GM23338 (cell line): ENCODE data around the gene RAPGEF5. TPM values are rescaled to one million over a fixed set of nuclear protein-coding genes. Genes with fewer than 3 reads are reported as not detected.

ENCODE experiments used
- ATAC-seq: fragments of 200-7000 bp; cut with Tn5 transposase; 3 replicates; pipeline ENCODE4 v1.9.1; 2020
- DNase-seq: peaks from one replicate; pipeline ENCODE4 v3.0.0-alpha.2; 2015; ENCODE audit warnings: low spot score
- H2AFZ ChIP-seq: fragments of 200-600 bp; sonication (generic); 2 replicates; pipeline ENCODE4 v1.8.0; 2016; ENCODE audit warnings: antibody characterized with exemption, mild to moderate bottlenecking, moderate library complexity
- H3F3A ChIP-seq: fragments of 200-600 bp; sonication (generic); replicated peaks from 2 replicates; pipeline ENCODE4 v1.8.0; 2017; ENCODE audit warnings: antibody characterized with exemption, mixed run types, low read depth
- H3K27ac ChIP-seq: fragments of 200-600 bp; sonication (generic); 2 replicates; pipeline ENCODE4 v1.6.1; 2016; ENCODE audit warnings: low read depth
- H3K27me3 ChIP-seq: fragments of 200-600 bp; sonication (generic); 2 replicates; pipeline ENCODE4 v1.8.0; 2016; ENCODE audit warnings: mild to moderate bottlenecking, mixed run types, moderate library complexity; ENCODE audit not compliant: insufficient read depth
- H3K36me3 ChIP-seq: fragments of 200-600 bp; sonication (generic); 2 replicates; pipeline ENCODE4 v1.8.0; 2016; ENCODE audit warnings: mild to moderate bottlenecking; ENCODE audit not compliant: insufficient read depth
- H3K4me1 ChIP-seq: fragments of 200-600 bp; sonication (generic); 2 replicates; pipeline ENCODE4 v1.8.0; 2016; ENCODE audit warnings: mild to moderate bottlenecking, moderate library complexity; ENCODE audit not compliant: insufficient read depth
- H3K4me2 ChIP-seq: fragments of 200-600 bp; sonication (generic); 2 replicates; pipeline ENCODE4 v1.7.1; 2017; ENCODE audit warnings: mixed run types
- H3K4me3 ChIP-seq: fragments of 200-600 bp; sonication (generic); 2 replicates; pipeline ENCODE4 v1.6.1; 2016; ENCODE audit warnings: mixed run types
- H3K79me2 ChIP-seq: fragments of 200-600 bp; sonication (generic); replicated peaks from 2 replicates; pipeline ENCODE4 v1.8.0; 2017; ENCODE audit warnings: mild to moderate bottlenecking; ENCODE audit not compliant: insufficient read depth
- H3K9me2 ChIP-seq: fragments of 200-600 bp; sonication (generic); 2 replicates; pipeline ENCODE4 v1.8.0; 2017; ENCODE audit not compliant: insufficient read depth
- H4K20me1 ChIP-seq: fragments of 200-600 bp; sonication (generic); replicated peaks from 2 replicates; pipeline ENCODE4 v1.8.0; 2017; ENCODE audit warnings: mild to moderate bottlenecking; ENCODE audit not compliant: insufficient read depth
- H3K27ac Mint-ChIP-seq: 2 replicates; pipeline ENCODE4 v1.8.0; 2020; ENCODE audit warnings: inconsistent platforms, mild to moderate bottlenecking, moderate library complexity, mixed read lengths
- H3K27me3 Mint-ChIP-seq: 3 replicates; pipeline ENCODE4 v1.8.0; 2022; ENCODE audit warnings: low read depth, mild to moderate bottlenecking, moderate library complexity, mixed read lengths, inconsistent platforms; ENCODE audit not compliant: insufficient read depth, poor library complexity
- H3K36me3 Mint-ChIP-seq: 3 replicates; pipeline ENCODE4 v1.8.0; 2021; ENCODE audit warnings: low read depth, mild to moderate bottlenecking, inconsistent platforms, moderate library complexity, mixed read lengths
- H3K4me1 Mint-ChIP-seq: 3 replicates; pipeline ENCODE4 v1.8.0; 2020; ENCODE audit warnings: mild to moderate bottlenecking, inconsistent platforms, mixed read lengths
- H3K4me3 Mint-ChIP-seq: 3 replicates; pipeline ENCODE4 v1.8.0; 2021; ENCODE audit warnings: moderate library complexity, mild to moderate bottlenecking, inconsistent platforms, mixed read lengths
- H3K9me3 Mint-ChIP-seq: 3 replicates; pipeline ENCODE4 v1.8.0; 2020; ENCODE audit warnings: moderate library complexity, mild to moderate bottlenecking, inconsistent platforms, mixed read lengths
- CREB1 ChIP-seq: fragments of 250-450 bp; sonication (Bioruptor Pico); IDR thresholded peaks from 2 replicates; pipeline ENCODE4 v1.5.0; 2020; ENCODE audit warnings: low read depth, mild to moderate bottlenecking, moderate library complexity
- CTCF ChIP-seq, 2 experiments: fragments of 200-600 bp in 1 of 2; sonication (generic) in 1 of 2; conservative IDR thresholded peaks; 2 replicates each; pipeline versions ENCODE4 v1.5.1 to v1.6.1; 2016 to 2017; ENCODE audit warnings: antibody characterized with exemption in 2 of 2, low read depth in 2 of 2, mild to moderate bottlenecking in 2 of 2, moderate library complexity in 1 of 2
- ETS1 ChIP-seq: IDR thresholded peaks from 2 replicates; pipeline ENCODE4 v1.6.1; 2016; ENCODE audit warnings: antibody characterized with exemption
- EZH2 ChIP-seq: fragments of 200-600 bp; sonication (generic); IDR thresholded peaks from one replicate; pipeline ENCODE4 v1.8.0; 2017; ENCODE audit warnings: antibody characterized with exemption, mild to moderate bottlenecking, low read depth; ENCODE audit not compliant: unreplicated experiment
- JUNB ChIP-seq: IDR thresholded peaks from one replicate; pipeline ENCODE4 v1.6.1; 2016; ENCODE audit warnings: antibody characterized with exemption; ENCODE audit not compliant: unreplicated experiment
- NANOG ChIP-seq: IDR thresholded peaks from 2 replicates; pipeline ENCODE4 v1.6.1; 2016; ENCODE audit warnings: antibody characterized with exemption, borderline replicate concordance
- POLR2AphosphoS5 ChIP-seq: IDR thresholded peaks from 2 replicates; pipeline ENCODE4 v1.6.1; 2016; ENCODE audit warnings: antibody characterized with exemption, low read depth
- REST ChIP-seq: IDR thresholded peaks from one replicate; pipeline ENCODE4 v1.6.1; 2018; ENCODE audit warnings: antibody characterized with exemption; ENCODE audit not compliant: unreplicated experiment
- ZNF114 ChIP-seq: fragments of 250-450 bp; sonication (Bioruptor Pico); IDR thresholded peaks from 2 replicates; pipeline ENCODE4 v1.5.0; 2020; ENCODE audit warnings: mild to moderate bottlenecking, moderate library complexity
- ZNF331 ChIP-seq: fragments of 250-450 bp; sonication (Bioruptor Pico); IDR thresholded peaks from 2 replicates; pipeline ENCODE4 v1.5.0; 2020; ENCODE audit warnings: low read depth, mild to moderate bottlenecking, moderate library complexity
- ZNF462 ChIP-seq: fragments of 250-450 bp; sonication (Bioruptor Pico); IDR thresholded peaks from 2 replicates; pipeline ENCODE4 v1.5.0; 2020; ENCODE audit warnings: mild to moderate bottlenecking, moderate library complexity
- polyA plus RNA-seq: library from polyadenylated mRNA; unstranded; fragments of >200 nt; fragmentation: Nextera tagmentation; extraction: Ambion mirVana; gene quantifications from 2 replicates; pipeline ENCODE4 v1.2.1, GENCODE V29; 2016
- total RNA-seq: library from RNA; depleted of rRNA; stranded (reverse); fragments of >200 nt; shearing (Covaris generic); gene quantifications from 2 replicates; pipeline ENCODE4 v1.2.3, GENCODE V29; 2014

Gene RAPGEF5
- total and polyA plus RNA-seq, 2 experiments from 2014 or later, result 6.3 to 13.1 TPM

- no peaks in the 10 kb centered on the region for H3K79me2 ChIP-seq
- no peaks in the 10 kb centered on the region for H3F3A ChIP-seq
- Mint-ChIP-seq H3K27ac (peak overlapping the region; percentile 74), H3K4me3 (no peak overlapping the region), H3K36me3 (no peaks in the 10 kb centered on the region), H3K9me3 (no peaks in the 10 kb centered on the region), H3K4me1 (peaks cover 21% of the 10 kb centered on the region; the same call in 2 of the 3 replicates), H3K27me3 (no peaks in the 10 kb centered on the region)
- no peak overlapping the region for H3K4me3 ChIP-seq
- H4K20me1 ChIP-seq, result no peaks in the 10 kb centered on the region
- H3K4me2 ChIP-seq, result no peak overlapping the region
- no peak overlapping the region for H3K27ac ChIP-seq
- H3K27me3 ChIP-seq, result no peaks in the 10 kb centered on the region
- no peak for DNase-seq
- no peak for TF ChIP-seq JUNB
- TF ChIP-seq ZNF331 (CRISPR knock-in tag), result no peak
- TF ChIP-seq ZNF462 (CRISPR knock-in tag), result no peak
- TF ChIP-seq POLR2AphosphoS5, result no peak
- no peak for TF ChIP-seq ETS1
- no peak for TF ChIP-seq CTCF (conservative IDR thresholded peaks at IDR 0.05; ENCODE audit: low read depth in 2 of 2)
- TF ChIP-seq REST, result no peak
- TF ChIP-seq CREB1 (CRISPR knock-in tag), result no peak
- TF ChIP-seq EZH2, result no peak
- TF ChIP-seq NANOG, result no peak
- TF ChIP-seq ZNF114 (CRISPR knock-in tag), result no peak
- 0 out of 2 replicates have a peak, but pooled peaks cover 6% of the 10 kb centered on the region for H3K4me1 ChIP-seq
- no peaks in the 10 kb centered on the region; the same call in 1 of the 2 replicates for H3K9me2 ChIP-seq
- 0 out of 2 replicates have a peak, but pooled peaks cover 4% of the 10 kb centered on the region for H3K36me3 ChIP-seq
- ATAC-seq, result no peak; the same call in 1 of the 3 replicates
- no peak overlapping the region for H2AFZ ChIP-seq
Measured at GRCh38 chr7:22123139-22123538, 233.8 kb downstream of the RAPGEF5 start.
